ENCODE results near the gene MDGA2. TPM values are rescaled to one million over a fixed set of nuclear protein-coding genes. Genes with fewer than 3 reads are reported as not detected.

MDGA2 gene
- total and polyA plus RNA-seq, 11 donors = 0.12 to 0.26 TPM; not detected in 9

- no peak overlapping the region for H3K4me3 ChIP-seq
- no peak overlapping the region for H3K27ac ChIP-seq
- no peak for DNase-seq
- H3K27me3 ChIP-seq = no peaks in the 10 kb centered on the region
- no peaks in the 10 kb centered on the region for H3K4me1 ChIP-seq
- H3K36me3 ChIP-seq = no peaks in the 10 kb centered on the region
- no peaks in the 10 kb centered on the region for H3K9me3 ChIP-seq
- intact Hi-C loops (cut with DNase I) = no loop called here
- WGBS, 4 donors = 79 to 85% (median 83%) methylated on average over 3 of the region's 3 CpGs
- ATAC-seq = no peak
- no peak for TF ChIP-seq CTCF (IDR thresholded peaks at IDR 0.05)
- no peak for TF ChIP-seq POLR2A (IDR thresholded peaks at IDR 0.05)
Measured at GRCh38 chr14:47150267-47150666, 525.1 kb downstream of the MDGA2 start.

- Histone ChIP-seq H3K4me3 (no peak overlapping the region), H3K4me1 (no peaks in the 10 kb centered on the region), H3K36me3 (no peaks in the 10 kb centered on the region), H3K9me3 (no peaks in the 10 kb centered on the region), H3K27me3 (no peaks in the 10 kb centered on the region), H3K27ac (no peak overlapping the region)
- intact Hi-C loops (cut with DNase I) = no loop called here
- no peak for ATAC-seq
- DNase-seq = no peak
- WGBS, 4 donors = 89 to 95% (median 94%) methylated on average over 2 of the region's 2 CpGs
- TF ChIP-seq POLR2A (IDR thresholded peaks at IDR 0.05) (no peak), CTCF (IDR thresholded peaks at IDR 0.05) (no peak)
Measured at GRCh38 chr14:47149326-47149725, 526.1 kb downstream of the MDGA2 start.

DNA sequence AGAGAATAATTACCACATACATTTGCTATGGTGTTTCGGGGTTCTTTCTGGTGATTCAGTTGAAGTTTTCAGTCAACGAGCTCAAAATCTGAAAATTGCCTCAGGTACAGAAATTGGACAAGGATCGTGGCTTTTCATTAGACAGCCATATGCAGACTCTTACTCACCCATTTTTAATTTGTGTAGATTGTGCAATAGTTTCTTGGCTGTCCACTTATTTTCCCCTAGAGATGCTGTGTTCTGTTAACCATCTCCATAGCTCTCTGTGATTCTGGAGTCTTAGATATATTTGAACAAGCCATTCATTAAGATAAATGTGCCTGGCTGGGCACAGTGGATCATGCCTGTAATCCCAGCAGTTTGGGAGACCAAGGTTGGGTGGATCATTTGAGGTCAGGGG, 526.7 kb downstream of the MDGA2 start:
- no peak overlapping the region for H3K27ac ChIP-seq
- no peaks in the 10 kb centered on the region for H3K9me3 ChIP-seq
- intact Hi-C loops (cut with DNase I) = no loop called here
- H3K36me3 ChIP-seq = no peaks in the 10 kb centered on the region
- WGBS, 4 donors = 83 to 85% (median 84%) methylated on average over 3 of the region's 3 CpGs
- DNase-seq = no peak
- H3K4me1 ChIP-seq = no peaks in the 10 kb centered on the region
- no peak for TF ChIP-seq POLR2A (IDR thresholded peaks at IDR 0.05)
- no peak for TF ChIP-seq CTCF (IDR thresholded peaks at IDR 0.05)
- no peak overlapping the region for H3K4me3 ChIP-seq
- no peak for ATAC-seq
- H3K27me3 ChIP-seq = no peaks in the 10 kb centered on the region

GRCh38 chr14:47120645-47121044, 554.8 kb downstream of the MDGA2 start:
- 77 to 85% (median 78%) methylated on average over 2 of the region's 2 CpGs for WGBS, 4 donors
- Histone ChIP-seq H3K27ac (no peak overlapping the region), H3K27me3 (no peaks in the 10 kb centered on the region), H3K9me3 (peaks cover 0 to 14% (median 0%) of the 10 kb centered on the region in 12 donors), H3K4me3 (no peak overlapping the region), H3K4me1 (no peaks in the 10 kb centered on the region), H3K36me3 (no peaks in the 10 kb centered on the region)
- ATAC-seq (no peak), DNase-seq (no peak)
- intact Hi-C loops (cut with DNase I) = no loop called here
- TF ChIP-seq CTCF (IDR thresholded peaks at IDR 0.05) = no peak
- no peak for TF ChIP-seq POLR2A (IDR thresholded peaks at IDR 0.05)

Measured in heart left ventricle (tissue), 16 donors.